HCT116 (cell line): ENCODE measurements around the gene MOCS1. TPM values are rescaled to one million over a fixed set of nuclear protein-coding genes. Genes with fewer than 3 reads are reported as not detected.

ENCODE experiments used
- ATAC-seq: fragments of 200-7000 bp; cut with Tn5 transposase; 2 replicates; pipeline ENCODE4 v1.9.1; 2020; ENCODE audit warnings: mild to moderate bottlenecking, moderate library complexity
- BruUV-seq: library from RNA; stranded (reverse); fragments of 400-500 nt; replicated peaks from 2 replicates; lab custom pipeline; 2021; lab: Mats Ljungman, UMichigan
- CTCF ChIA-PET: fragments of 300-600 bp; sonication (Branson Sonifier 250); formaldehyde crosslinking; loops from one replicate; lab custom pipeline; 2021; ENCODE audit warnings: antibody characterized with exemption; lab: Charles Lee
- POLR2A ChIA-PET: fragments of 300-600, 350-600 bp; sonication (Branson Sonifier 250); formaldehyde crosslinking; loops from one replicate; lab custom pipeline; 2021; ENCODE audit warnings: antibody characterized with exemption; lab: Charles Lee
- RAD21 ChIA-PET, 2 experiments: fragments of 300-600 bp; sonication (Branson Sonifier 250); formaldehyde crosslinking; loops; one replicate each; lab custom pipeline; 2023; ENCODE audit warnings: low total read pairs in 2 of 2; ENCODE audit not compliant: uncharacterized antibody in 2 of 2, unreplicated experiment in 2 of 2, low non-redundant PET in 1 of 2; lab: Charles Lee
- DNase-seq: peaks from one replicate; pipeline ENCODE4 v3.0.0-alpha.2; 2010; ENCODE audit warnings: low read depth, low spot score
- H2AFZ ChIP-seq: fragments of 200-600 bp; shearing (Covaris generic), sonication (generic); 2 replicates; pipeline ENCODE4 v1.6.1; 2017; ENCODE audit warnings: low read depth, mixed run types, mixed read lengths, antibody characterized with exemption, low read length; ENCODE audit not compliant: poor library complexity, severe bottlenecking
- H3K27ac ChIP-seq: 2 replicates; pipeline ENCODE4 v1.5.1; 2012; ENCODE audit warnings: low read depth, low read length
- H3K27me3 ChIP-seq: fragments of 200-600 bp; sonication (generic); 2 replicates; pipeline ENCODE4 v1.6.1; 2016; ENCODE audit warnings: mixed run types, low read length, mixed read lengths; ENCODE audit not compliant: insufficient read depth
- H3K36me3 ChIP-seq, 2 experiments: fragments of 200-500 bp in 1 of 2; fragments of 200-600 bp in 1 of 2; sonication (Bioruptor generic) in 1 of 2; sonication (generic) in 1 of 2; 2 replicates each; pipeline versions ENCODE4 v1.5.1 to v1.6.1; 2014 to 2016; ENCODE audit warnings: low read length in 2 of 2, inconsistent platforms in 1 of 2, mixed read lengths in 1 of 2, mixed run types in 1 of 2; ENCODE audit not compliant: insufficient read depth in 2 of 2, control insufficient read depth in 1 of 2
- H3K4me1 ChIP-seq, 2 experiments: fragments of 200-600 bp in 1 of 2; sonication (generic) in 1 of 2; 2 replicates each; pipeline versions ENCODE4 v1.5.1 to v1.6.1; 2012 to 2017; ENCODE audit warnings: low read length in 2 of 2, inconsistent platforms in 1 of 2, mild to moderate bottlenecking in 1 of 2, mixed read lengths in 1 of 2, mixed run types in 1 of 2, moderate library complexity in 1 of 2; ENCODE audit not compliant: insufficient read depth in 2 of 2, control insufficient read depth in 1 of 2
- H3K4me2 ChIP-seq: fragments of 200-600 bp; sonication (generic); 2 replicates; pipeline ENCODE4 v1.6.1; 2017; ENCODE audit warnings: mixed run types, low read length, mixed read lengths
- H3K4me3 ChIP-seq, 2 experiments: fragments of 200-600 bp in 1 of 2; sonication (generic) in 1 of 2; replicated peaks in 1 of 2; 2 replicates each; pipeline ENCODE4 v1.5.1; 2011 to 2016; ENCODE audit warnings: low read length in 2 of 2, control low read depth in 1 of 2, low read depth in 1 of 2, mild to moderate bottlenecking in 1 of 2, mixed read lengths in 1 of 2, mixed run types in 1 of 2
- H3K79me2 ChIP-seq: fragments of 200-600 bp; sonication (generic); 2 replicates; pipeline ENCODE4 v1.6.1; 2017; ENCODE audit warnings: mild to moderate bottlenecking, mixed run types, low read length, moderate library complexity, mixed read lengths; ENCODE audit not compliant: insufficient read depth
- H3K9ac ChIP-seq: fragments of 200-600 bp; sonication (generic); 2 replicates; pipeline ENCODE4 v1.6.1; 2016; ENCODE audit warnings: low read length, mixed read lengths
- H3K9me2 ChIP-seq: fragments of 200-600 bp; sonication (generic), shearing (Covaris generic); 2 replicates; pipeline ENCODE4 v1.6.1; 2017; ENCODE audit warnings: mixed run types, mild to moderate bottlenecking, moderate library complexity; ENCODE audit not compliant: insufficient read depth
- H3K9me3 ChIP-seq, 2 experiments: fragments of 200-500 bp in 1 of 2; fragments of 200-600 bp in 1 of 2; sonication (Bioruptor generic) in 1 of 2; sonication (generic) in 1 of 2; 2 replicates each; pipeline ENCODE4 v1.6.1; 2014 to 2017; ENCODE audit warnings: low read length in 2 of 2, mixed read lengths in 2 of 2, inconsistent platforms in 1 of 2, low read depth in 1 of 2, mild to moderate bottlenecking in 1 of 2, mixed run types in 1 of 2, moderate library complexity in 1 of 2; ENCODE audit not compliant: control insufficient read depth in 1 of 2, insufficient read depth in 1 of 2
- H4K20me1 ChIP-seq: fragments of 200-600 bp; sonication (generic), shearing (Covaris generic); 2 replicates; pipeline ENCODE4 v1.6.1; 2017; ENCODE audit warnings: mixed run types, mild to moderate bottlenecking, moderate library complexity; ENCODE audit not compliant: insufficient read depth
- ATF3 ChIP-seq: IDR thresholded peaks from 2 replicates; pipeline ENCODE4 v1.6.1; 2012
- CTCF ChIP-seq, 3 experiments: fragments of 200-600 bp in 1 of 3; sonication (generic) in 1 of 3; IDR thresholded peaks in 2 of 3; conservative IDR thresholded peaks in 1 of 3; 2 replicates each; pipeline ENCODE4 v1.5.1; 2012 to 2017; ENCODE audit warnings: low read depth in 2 of 3, low read length in 2 of 3, antibody characterized with exemption in 1 of 3, borderline replicate concordance in 1 of 3, control low read depth in 1 of 3, mild to moderate bottlenecking in 1 of 3, mixed read lengths in 1 of 3, mixed run types in 1 of 3, moderate library complexity in 1 of 3; ENCODE audit not compliant: insufficient read depth in 1 of 3
- FOSL1 ChIP-seq: IDR thresholded peaks from 2 replicates; pipeline ENCODE4 v1.6.1; 2012; ENCODE audit warnings: low read depth
- MAX ChIP-seq: IDR thresholded peaks from 2 replicates; pipeline ENCODE4 v1.6.1; 2012
- POLR2AphosphoS5 ChIP-seq: IDR thresholded peaks from 2 replicates; pipeline ENCODE4 v1.6.1; 2011; ENCODE audit warnings: mild to moderate bottlenecking, low read depth, low read length, moderate library complexity
- REST ChIP-seq: IDR thresholded peaks from 2 replicates; pipeline ENCODE4 v1.6.1; 2012; ENCODE audit warnings: low read depth
- intact Hi-C: fragments of 100-400 bp; cut with micrococcal nuclease; formaldehyde crosslinking; loops from 2 replicates; pipeline ENCODE4 v1.10.0; 2022
- total RNA-seq: library from RNA; stranded (reverse); gene quantifications from one replicate; pipeline ENCODE4 v1.2.1, GENCODE V29; 2021; ENCODE audit not compliant: unreplicated experiment

The MOCS1 gene
- total RNA-seq, 1 experiment from 2014 or later: 9.3 TPM

- no TSS peak for BruUV-seq
- Histone ChIP-seq H3K9me2 (no peaks in the 10 kb centered on the region), H3K27me3 (no peaks in the 10 kb centered on the region), H3K36me3 (no peaks in the 10 kb centered on the region; a peak in 1 of 4 replicates), H3K4me2 (no peak overlapping the region), H3K79me2 (no peaks in the 10 kb centered on the region), H3K4me3 (no peak overlapping the region), H3K27ac (no peak overlapping the region), H3K4me1 (no peaks in the 10 kb centered on the region), H3K9ac (no peak overlapping the region), H4K20me1 (no peaks in the 10 kb centered on the region), H2AFZ (no peak overlapping the region), H3K9me3 (no peaks in the 10 kb centered on the region)
- CTCF ChIA-PET: no interaction called here
- intact Hi-C loops: no loop called here
- RAD21 ChIA-PET: no interaction called here
- ATAC-seq (no peak), DNase-seq (no peak)
- POLR2A ChIA-PET: no interaction called here
- TF ChIP-seq MAX: no peak
- no peak for TF ChIP-seq CTCF (IDR thresholded peaks at IDR 0.05 in 2 of 3, conservative IDR thresholded peaks at IDR 0.05 in 1 of 3; ENCODE audit: borderline replicate concordance in 1 of 3, insufficient read depth in 1 of 3, low read depth in 2 of 3, low read length in 2 of 3)
- no peak for TF ChIP-seq FOSL1
- TF ChIP-seq ATF3: no peak
- TF ChIP-seq POLR2AphosphoS5: no peak
- no peak for TF ChIP-seq REST
Measured at GRCh38 chr6:39908838-39909583, 25.3 kb downstream of the MOCS1 start.
